HepG2 (cell line): ENCODE data around the gene GPR37. TPM values are rescaled to one million over a fixed set of nuclear protein-coding genes. Genes with fewer than 3 reads are reported as not detected.

Experiments
- ATAC-seq: fragments of 200-7000 bp; cut with Tn5 transposase; 3 replicates; pipeline ENCODE4 v1.9.1; 2020; ENCODE audit warnings: mild to moderate bottlenecking, moderate library complexity
- BruUV-seq: library from RNA; stranded (reverse); fragments of 400-500 nt; replicated peaks from 2 replicates; lab custom pipeline; 2021; lab: Mats Ljungman, UMichigan
- CTCF ChIA-PET: fragments of 300-600 bp; formaldehyde crosslinking; extraction: SDS; loops from one replicate; lab custom pipeline; 2021; ENCODE audit warnings: low total read pairs, inconsistent platforms, low intra/inter-chr PET ratio; lab: Yijun Ruan, JAX
- POLR2A ChIA-PET: fragments of 350-600 bp; sonication (Branson Sonifier 250); formaldehyde crosslinking; loops from one replicate; lab custom pipeline; 2020; ENCODE audit warnings: antibody characterized with exemption, inconsistent platforms; lab: Yijun Ruan, JAX
- DNase-seq: peaks from one replicate; pipeline ENCODE4 v3.0.0-alpha.2; 2015; ENCODE audit warnings: low spot score
- FAIRE-seq: peaks from 3 replicates; lab custom pipeline; 2011; peaks lifted over from hg19 to GRCh38; lab: Jason Lieb, UNC
- H2AFZ ChIP-seq: one replicate; pipeline ENCODE4 v1.6.1; 2011; ENCODE audit warnings: low read length, inconsistent platforms
- H3K27ac ChIP-seq: fragments of 300-600 bp; 3 replicates; pipeline ENCODE4 v1.8.0; 2011; ENCODE audit warnings: mixed run types, mild to moderate bottlenecking, mixed read lengths, low read length, inconsistent platforms; ENCODE audit not compliant: insufficient read depth; ENCODE audit errors: extremely low read length
- H3K27me3 ChIP-seq, 2 experiments: fragments of 200-600 bp in 1 of 2; 2 replicates in 1 of 2; 3 replicates in 1 of 2; pipeline versions ENCODE4 v1.6.0 to v1.8.0; 2011; ENCODE audit warnings: low read length in 2 of 2, mild to moderate bottlenecking in 2 of 2, moderate library complexity in 2 of 2, inconsistent platforms in 1 of 2; ENCODE audit not compliant: insufficient read depth in 2 of 2, control insufficient read depth in 1 of 2
- H3K36me3 ChIP-seq, 2 experiments: fragments of 200-600 bp in 1 of 2; replicated peaks in 1 of 2; 2 replicates in 1 of 2; 3 replicates in 1 of 2; pipeline versions ENCODE4 v1.5.1 to v1.8.0; 2011; ENCODE audit warnings: low read length in 2 of 2, inconsistent platforms in 1 of 2; ENCODE audit not compliant: insufficient read depth in 2 of 2, control insufficient read depth in 1 of 2
- H3K4me1 ChIP-seq: 2 replicates; pipeline ENCODE4 v1.5.1; 2012; ENCODE audit warnings: low read length, inconsistent platforms; ENCODE audit not compliant: insufficient read depth
- H3K4me2 ChIP-seq: 2 replicates; pipeline ENCODE4 v1.6.0; 2011; ENCODE audit warnings: low read depth, low read length, inconsistent platforms
- H3K4me3 ChIP-seq, 3 experiments: fragments of 200-600 bp in 1 of 3; sonication (generic), shearing (Covaris generic) in 1 of 3; replicated peaks in 1 of 3; 2 replicates each; pipeline ENCODE4 v1.5.1; 2011 to 2016; ENCODE audit warnings: low read length in 3 of 3, inconsistent platforms in 2 of 3, low read depth in 2 of 3, mild to moderate bottlenecking in 2 of 3, control low read depth in 1 of 3, mixed read lengths in 1 of 3; ENCODE audit not compliant: insufficient read depth in 1 of 3
- H3K79me2 ChIP-seq: one replicate; pipeline ENCODE4 v1.6.1; 2011; ENCODE audit warnings: low read length, inconsistent platforms; ENCODE audit not compliant: insufficient read depth
- H3K9ac ChIP-seq: 2 replicates; pipeline ENCODE4 v1.6.0; 2011; ENCODE audit warnings: mild to moderate bottlenecking, low read depth, low read length, inconsistent platforms; ENCODE audit not compliant: insufficient read depth
- H3K9me3 ChIP-seq: 2 replicates; pipeline ENCODE4 v1.5.1; 2012; ENCODE audit warnings: mild to moderate bottlenecking, low read length
- H4K20me1 ChIP-seq: 2 replicates; pipeline ENCODE4 v1.6.0; 2011; ENCODE audit warnings: inconsistent platforms, mild to moderate bottlenecking, low read length, moderate library complexity; ENCODE audit not compliant: insufficient read depth
- FOXK1 ChIP-seq: sonication (generic); formaldehyde crosslinking; IDR thresholded peaks from 2 replicates; pipeline ENCODE4 v1.4.0; 2020; ENCODE audit warnings: low read depth, missing genetic modification reagents, borderline replicate concordance
- JDP2 ChIP-seq: sonication (generic); formaldehyde crosslinking; IDR thresholded peaks from 2 replicates; pipeline ENCODE4 v1.8.1; 2022; ENCODE audit warnings: missing genetic modification reagents, borderline replicate concordance
- KDM1A ChIP-seq: IDR thresholded peaks from 2 replicates; pipeline ENCODE4 v1.6.1; 2016; ENCODE audit warnings: missing compliant biosample characterization
- NFE2L2 ChIP-seq: fragments of 150-350 bp; IDR thresholded peaks from 2 replicates; pipeline ENCODE4 v1.6.1; 2014; ENCODE audit warnings: low read length
- ZNF234 ChIP-seq: sonication (generic); formaldehyde crosslinking; conservative IDR thresholded peaks from 2 replicates; pipeline ENCODE4 v1.5.1; 2020; ENCODE audit warnings: mild to moderate bottlenecking, missing genetic modification reagents
- ZNF264 ChIP-seq: sonication (generic); formaldehyde crosslinking; IDR thresholded peaks from 2 replicates; pipeline ENCODE4 v1.4.0; 2020; ENCODE audit warnings: missing genetic modification reagents
- ZNF724P ChIP-seq: sonication (generic); formaldehyde crosslinking; IDR thresholded peaks from 2 replicates; pipeline ENCODE4 v1.8.0; 2022; ENCODE audit warnings: missing genetic modification reagents, borderline replicate concordance
- ZNF746 ChIP-seq: sonication (generic); formaldehyde crosslinking; IDR thresholded peaks from 2 replicates; pipeline ENCODE4 v1.8.0; 2022; ENCODE audit warnings: mild to moderate bottlenecking, missing genetic modification reagents
- ZNF772 ChIP-seq: sonication (generic); formaldehyde crosslinking; IDR thresholded peaks from 2 replicates; pipeline ENCODE4 v1.5.0; 2020; ENCODE audit warnings: mild to moderate bottlenecking, missing genetic modification reagents
- WGBS: methylation state at CpG from one replicate; pipeline ENCODE4 v1.1.6; 2017; ENCODE audit warnings: low lambda C conversion rate; 5-methylcytosine and 5-hydroxymethylcytosine counted together
- in situ Hi-C: cut with HindIII; loops from 2 replicates; pipeline ENCODE4 v1.10.0; 2017; ENCODE audit warnings: low pct_unique_long_range_greater_than_20kb; ENCODE audit not compliant: extremely low pct_ligation_motif_present
- intact Hi-C: fragments of 100-400 bp; cut with micrococcal nuclease; formaldehyde crosslinking; loops from one replicate; pipeline ENCODE4 v1.10.0; 2022; ENCODE audit not compliant: unreplicated experiment
- polyA plus RNA-seq, 8 experiments: library from polyadenylated mRNA; depleted of rRNA in 3 of 8; stranded (reverse) in 7 of 8; unstranded in 1 of 8; fragments of >200 nt; fragmentation: Illumina TruSeq in 4 of 8; extraction: Trizol in 4 of 8; gene quantifications; 2 replicates each; pipeline versions ENCODE4 v1.2.1 to v1.2.3, GENCODE V29; 2011 to 2016; ENCODE audit warnings: low read depth in 4 of 8, missing spikeins in 1 of 8, mixed read lengths in 1 of 8; ENCODE audit not compliant: insufficient read depth in 1 of 8
- total RNA-seq, 5 experiments: library from RNA; depleted of rRNA; stranded (reverse); fragments of >200 nt; fragmentation: Illumina TruSeq; extraction: Trizol; gene quantifications; 2 replicates each; pipeline ENCODE4 v1.2.3, GENCODE V29; 2016; ENCODE audit warnings: low read depth in 1 of 5
- TF ChIP-seq, protein P1 (sequence below): sonication (generic); formaldehyde crosslinking; IDR thresholded peaks from 2 replicates; pipeline ENCODE4 v1.5.0; 2020; ENCODE audit warnings: mild to moderate bottlenecking, low read depth, missing genetic modification reagents, borderline replicate concordance
- TF ChIP-seq, protein P2 (sequence below): sonication (generic); formaldehyde crosslinking; IDR thresholded peaks from 2 replicates; pipeline ENCODE4 v1.8.0; 2023; ENCODE audit warnings: mild to moderate bottlenecking, missing genetic modification reagents

Gene GPR37
- total and polyA plus RNA-seq, 2 of the 13 experiments (the other 11 are each of a cell fraction or from before 2014, with no cell fraction given), result not detected

DNA sequence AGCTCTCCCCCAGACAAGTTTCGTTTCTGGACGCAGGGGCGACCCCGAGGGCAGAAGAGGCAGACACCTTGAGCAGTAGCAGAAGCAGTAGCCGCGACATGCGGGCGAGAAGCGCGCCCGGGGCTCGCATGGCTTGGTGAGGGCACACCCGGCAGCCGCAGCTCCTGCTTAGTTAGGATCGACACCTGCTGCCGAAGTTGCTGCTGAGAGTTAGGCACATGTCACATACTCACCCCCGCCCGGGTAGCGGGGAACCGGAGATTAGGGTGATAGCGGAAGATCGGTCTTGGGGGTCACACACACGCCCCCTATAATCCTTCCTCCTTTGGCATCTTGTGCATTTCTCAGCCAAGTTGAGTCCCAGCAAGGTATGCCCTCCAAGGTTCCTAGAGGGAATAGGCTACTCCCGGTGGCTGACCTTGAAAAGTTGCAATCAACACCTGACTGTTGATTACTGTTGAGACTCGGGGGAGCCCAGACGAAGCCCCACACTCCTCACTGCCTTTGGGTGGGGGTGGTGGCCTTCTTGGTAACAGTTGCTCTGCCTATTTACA is 668 bp downstream of the GPR37 start:
- 77% methylated on average over 3 of the region's 26 CpGs for WGBS
- no TSS peak for BruUV-seq

More for the DNA sequence above, 668 bp downstream of the GPR37 start:
- Histone ChIP-seq H3K79me2 (no peaks in the 10 kb centered on the region), H2AFZ (no peak overlapping the region), H3K9me3 (peaks cover 11% of the 10 kb centered on the region), H3K27me3 (no peaks in the 10 kb centered on the region), H3K9ac (no peak overlapping the region), H3K4me2 (no peak overlapping the region), H4K20me1 (no peaks in the 10 kb centered on the region), H3K4me3 (no peak overlapping the region), H3K4me1 (peaks cover 20% of the 10 kb centered on the region), H3K36me3 (no peaks in the 10 kb centered on the region), H3K27ac (no peak overlapping the region)
- intact Hi-C loops, result no loop called here
- in situ Hi-C loops, result no loop called here
- ATAC-seq (no peak), DNase-seq (no peak), FAIRE-seq (no peak)
- ChIA-PET POLR2A (no interaction called here), CTCF (no interaction called here)
- TF ChIP-seq ZNF724P (CRISPR knock-in tag) (no peak), ZNF234 (CRISPR knock-in tag) (no peak), KDM1A (CRISPR knock-in tag) (no peak), NFE2L2 (no peak), ZNF264 (CRISPR knock-in tag) (no peak), ZNF772 (no peak), JDP2 (CRISPR knock-in tag) (no peak), FOXK1 (CRISPR knock-in tag) (no peak), ZNF746 (CRISPR knock-in tag) (no peak)
- TF ChIP-seq, protein P1, sequence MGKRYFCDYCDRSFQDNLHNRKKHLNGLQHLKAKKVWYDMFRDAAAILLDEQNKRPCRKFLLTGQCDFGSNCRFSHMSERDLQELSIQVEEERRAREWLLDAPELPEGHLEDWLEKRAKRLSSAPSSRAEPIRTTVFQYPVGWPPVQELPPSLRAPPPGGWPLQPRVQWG (CRISPR knock-in tag), result no peak
- TF ChIP-seq, protein P2, sequence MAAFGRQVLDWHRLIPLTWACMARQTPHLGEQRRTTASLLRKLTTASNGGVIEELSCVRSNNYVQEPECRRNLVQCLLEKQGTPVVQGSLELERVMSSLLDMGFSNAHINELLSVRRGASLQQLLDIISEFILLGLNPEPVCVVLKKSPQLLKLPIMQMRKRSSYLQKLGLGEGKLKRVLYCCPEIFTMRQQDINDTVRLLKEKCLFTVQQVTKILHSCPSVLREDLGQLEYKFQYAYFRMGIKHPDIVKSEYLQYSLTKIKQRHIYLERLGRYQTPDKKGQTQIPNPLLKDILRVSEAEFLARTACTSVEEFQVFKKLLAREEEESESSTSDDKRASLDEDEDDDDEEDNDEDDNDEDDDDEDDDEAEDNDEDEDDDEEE (CRISPR knock-in tag), result no peak
